Measurements from ENCODE around the gene EVPL. TPM values are rescaled to one million over a fixed set of nuclear protein-coding genes. Genes with fewer than 3 reads are reported as not detected.
"Not testable (repeated sequence)": the region's sequence is repeated elsewhere in the genome, so short reads cannot be mapped to it uniquely, and the experiment has no call there.

Gene EVPL
- total RNA-seq, result under 1 TPM; 0.78 to 0.85 TPM

DNA sequence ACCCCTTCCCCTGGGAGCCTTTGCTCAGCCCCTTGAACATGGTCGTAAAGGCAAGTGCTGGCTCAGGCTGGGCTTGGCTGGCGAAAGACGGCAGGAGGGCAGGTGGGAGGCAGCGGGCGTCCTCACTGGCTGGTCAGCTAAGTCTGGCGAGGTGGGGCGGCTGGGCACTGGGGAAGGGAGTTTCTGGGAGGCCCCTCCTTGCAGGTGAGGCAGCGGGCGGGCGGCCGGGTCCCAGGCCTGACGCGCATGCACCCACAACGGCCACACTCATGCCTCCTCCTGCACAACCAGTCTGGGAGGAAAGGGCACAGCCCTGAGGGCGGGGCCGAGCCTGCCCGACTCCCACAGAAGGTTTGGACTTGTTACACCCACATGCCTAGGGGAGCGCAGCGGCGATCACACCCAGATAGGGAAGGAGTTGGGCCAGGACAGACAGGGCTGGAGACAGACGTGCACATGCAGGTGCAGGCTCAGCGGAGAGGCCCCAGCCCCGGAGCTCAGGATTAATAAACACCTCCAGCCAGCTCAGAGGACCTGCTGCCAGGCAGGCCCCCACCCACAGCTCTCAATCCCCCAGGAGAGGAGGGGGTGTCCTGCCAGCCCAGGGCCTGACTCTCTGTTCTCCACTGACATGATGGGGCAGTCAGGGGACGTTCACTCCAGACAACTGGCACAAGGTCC lies at the start of gene EVPL:
Gene EVPL, minus strand, starts transcription at position 148 of the 681 bp plus-strand sequence. Its CDS starts 108 bp downstream, at position 40.
- H3K27me3 Mint-ChIP-seq, result no peaks in the 10 kb centered on the region
- H3K36me3 Mint-ChIP-seq, result no peaks in the 10 kb centered on the region
- POLR2A ChIA-PET, result no interaction called here
- no peak for ATAC-seq (ENCODE audit: low read depth)
- H3K4me3 Mint-ChIP-seq, result no peak within 1 kb of the TSS
- no peaks in the 10 kb centered on the region for H3K9me3 Mint-ChIP-seq
- H3K27ac Mint-ChIP-seq, result no peak within 1 kb of the TSS
- H3K4me1 Mint-ChIP-seq, result peaks cover 12% of the 10 kb centered on the region
- no peak for DNase-seq

DNA sequence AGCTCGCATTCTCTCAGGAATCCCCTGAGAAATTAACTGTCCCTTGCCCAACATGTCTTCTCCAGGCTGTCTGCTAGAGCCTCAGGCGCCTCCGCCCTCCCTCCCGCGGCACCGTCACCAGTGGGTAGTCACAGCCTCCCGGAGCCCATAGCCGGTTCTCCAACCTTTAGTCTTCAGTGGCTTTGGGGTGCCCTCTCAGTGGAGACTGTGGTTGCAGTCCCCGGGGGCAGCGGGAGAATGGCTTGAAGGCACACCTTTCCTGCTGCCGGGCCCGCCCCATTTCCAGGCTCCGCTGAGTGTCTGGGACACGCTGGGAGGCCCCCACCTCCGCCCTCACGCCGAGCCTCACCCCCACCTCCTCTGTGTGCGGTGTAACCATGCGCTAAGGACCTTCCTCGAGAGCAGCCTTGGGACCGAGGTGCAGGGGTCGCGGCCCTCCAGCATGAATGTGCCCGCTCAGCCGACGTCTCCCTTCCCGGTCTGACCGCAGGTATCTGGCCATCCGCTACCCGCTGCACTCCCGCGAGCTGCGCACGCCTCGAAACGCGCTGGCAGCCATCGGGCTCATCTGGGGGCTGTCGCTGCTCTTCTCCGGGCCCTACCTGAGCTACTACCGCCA lies 49.1 kb upstream of the EVPL start:
- H3K27ac Mint-ChIP-seq, result no peak overlapping the region
- ATAC-seq (ENCODE audit: low read depth) (no peak), DNase-seq (peak; percentile 40)
- H3K4me1 Mint-ChIP-seq, result peaks cover 18% of the 10 kb centered on the region
- H3K4me3 Mint-ChIP-seq, result peak overlapping the region; percentile 82
- H3K9me3 Mint-ChIP-seq, result no peaks in the 10 kb centered on the region
- H3K27me3 Mint-ChIP-seq, result peaks cover 55% of the 10 kb centered on the region
- POLR2A ChIA-PET, result interaction anchor here (0.5 to 1.4 kb wide), 4 partner anchors 9 to 551 kb away, joined by 3 read pairs; partner anchors contain the start of gene LLGL2
- H3K36me3 Mint-ChIP-seq, result peaks cover 1% of the 10 kb centered on the region

DNA sequence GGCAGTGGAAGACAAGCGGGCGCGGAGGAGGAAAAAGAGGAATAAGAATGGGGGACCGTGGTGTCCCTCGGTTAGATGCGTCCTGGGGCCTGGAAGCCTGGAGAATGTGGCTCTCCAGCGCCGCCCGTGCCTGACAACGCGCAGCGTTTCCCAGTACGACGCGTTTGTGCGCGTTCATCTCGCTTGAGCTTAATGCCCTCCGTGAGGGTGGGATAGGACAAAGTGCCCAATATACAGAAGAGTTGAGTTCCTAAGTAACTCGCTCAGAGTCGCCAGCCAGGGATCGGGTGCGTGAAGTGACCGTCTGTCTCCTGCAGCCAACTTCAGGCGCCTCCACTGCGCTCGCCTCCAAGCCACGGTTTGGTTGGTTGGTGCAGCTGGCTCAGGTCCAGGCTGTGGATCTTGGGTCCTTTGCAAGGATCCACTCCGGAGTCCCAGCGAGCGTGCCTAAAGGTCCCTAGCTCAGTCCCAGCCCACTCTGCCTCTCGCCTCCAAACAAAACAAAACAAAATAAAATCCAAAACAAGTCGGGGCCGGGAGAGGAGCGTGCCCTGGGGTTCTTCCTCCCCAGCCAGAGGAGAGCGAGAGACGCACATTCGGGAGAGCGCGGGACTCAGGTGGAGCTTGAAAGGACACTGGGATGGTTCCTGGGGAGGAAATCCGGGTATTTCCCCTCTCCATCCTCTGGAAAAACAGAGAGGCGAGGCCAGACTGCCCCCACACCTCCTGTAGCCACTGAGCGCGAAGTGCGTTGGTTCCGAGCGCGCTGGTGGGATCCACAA lies 48.4 kb upstream of the EVPL start:
- H3K9me3 Mint-ChIP-seq, result no peaks in the 10 kb centered on the region
- POLR2A ChIA-PET, result interaction anchor here (1.3 kb wide), 1 partner anchor 179 kb away, joined by 3 read pairs; the partner anchor contains the start of gene TRIM65
- peak; percentile 39 for DNase-seq
- peaks cover 55% of the 10 kb centered on the region for H3K27me3 Mint-ChIP-seq
- no peak for ATAC-seq (ENCODE audit: low read depth)
- H3K4me3 Mint-ChIP-seq, result peak overlapping the region; percentile 82
- no peak overlapping the region for H3K27ac Mint-ChIP-seq
- H3K4me1 Mint-ChIP-seq, result peaks cover 24% of the 10 kb centered on the region
- peaks cover 1% of the 10 kb centered on the region for H3K36me3 Mint-ChIP-seq

- Mint-ChIP-seq H3K36me3 (peaks cover 1% of the 10 kb centered on the region), H3K4me3 (peak within 1 kb of the TSS; percentile 82), H3K27ac (no peak within 1 kb of the TSS), H3K27me3 (peaks cover 55% of the 10 kb centered on the region), H3K9me3 (no peaks in the 10 kb centered on the region), H3K4me1 (peaks cover 29% of the 10 kb centered on the region)
- DNase-seq (peak; percentile 40), ATAC-seq (ENCODE audit: low read depth) (no peak)
- POLR2A ChIA-PET, result interaction anchor here (1.3 kb wide), 1 partner anchor 178 kb away, joined by 3 read pairs; the partner anchor contains the start of gene TRIM65
Measured at GRCh38 chr17:76074390-76075363, 47.6 kb upstream of the EVPL start, which contains the start of gene GALR2. GALR2 (plus strand) TSS chr17:76074781; CDS start chr17:76074884, 103 bp downstream.

GRCh38 chr17:76072148-76072858 lies 45.2 kb upstream of the EVPL start, which contains the start of gene SRP68:
SRP68 (minus strand) TSS chr17:76072517; CDS start chr17:76072491, 26 bp downstream.
- Mint-ChIP-seq H3K4me3 (peak within 1 kb of the TSS; percentile 97), H3K36me3 (peaks cover 6% of the 10 kb centered on the region), H3K4me1 (peaks cover 31% of the 10 kb centered on the region), H3K9me3 (no peaks in the 10 kb centered on the region), H3K27me3 (peaks cover 33% of the 10 kb centered on the region), H3K27ac (peak within 1 kb of the TSS; percentile 96)
- POLR2A ChIA-PET, result interaction anchor here (0.6 to 1.9 kb wide), 4 partner anchors 11 to 394 kb away, joined by 3 to 8 read pairs (median 4); partner anchors contain the start of gene TRIM65
- ATAC-seq (ENCODE audit: low read depth) (peak; percentile 93), DNase-seq (peak; percentile 88)

DNA sequence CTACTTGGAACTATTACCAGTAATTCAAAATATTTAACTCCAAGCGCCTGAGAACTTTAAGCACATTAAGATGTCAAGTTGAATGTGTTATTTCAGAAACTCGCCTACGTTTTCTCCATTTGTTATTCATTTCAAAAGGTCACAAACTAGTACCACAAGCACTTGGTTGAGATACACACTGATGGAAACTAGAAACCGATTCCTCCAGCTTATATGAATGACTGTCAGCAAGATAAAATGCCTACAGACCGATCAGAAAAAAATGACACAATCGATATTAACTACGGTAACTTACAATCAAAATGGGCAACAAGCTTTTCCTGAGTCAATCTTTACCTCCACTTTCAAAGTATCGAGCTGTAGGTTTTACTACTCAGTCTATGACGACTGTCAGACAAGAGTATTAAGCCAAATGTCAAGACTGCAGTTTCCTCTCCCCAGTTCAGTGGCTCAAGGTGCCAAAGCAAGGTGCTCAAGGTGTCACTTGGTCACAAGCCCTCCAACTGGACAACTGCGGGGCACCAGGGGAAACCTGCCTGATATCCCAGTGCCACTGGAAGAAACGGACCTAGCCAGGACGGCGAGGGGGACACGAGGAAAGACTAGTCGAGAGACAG lies 44.5 kb upstream of the EVPL start:
- DNase-seq (no peak), ATAC-seq (ENCODE audit: low read depth) (no peak)
- Mint-ChIP-seq H3K9me3 (no peaks in the 10 kb centered on the region), H3K27ac (peak overlapping the region; percentile 96), H3K4me1 (peaks cover 28% of the 10 kb centered on the region), H3K27me3 (peaks cover 28% of the 10 kb centered on the region), H3K36me3 (peaks cover 8% of the 10 kb centered on the region), H3K4me3 (peak overlapping the region; percentile 97)
- POLR2A ChIA-PET, result interaction anchor here (1.0 to 1.9 kb wide), 4 partner anchors 12 to 175 kb away, joined by 3 to 8 read pairs (median 4); partner anchors contain the start of gene TRIM65

GRCh38 chr17:76065775-76066174 lies 38.7 kb upstream of the EVPL start:
- no peak for DNase-seq
- Mint-ChIP-seq H3K27ac (no peak overlapping the region), H3K27me3 (no peaks in the 10 kb centered on the region), H3K4me3 (no peak overlapping the region), H3K4me1 (peaks cover 14% of the 10 kb centered on the region), H3K36me3 (peaks cover 33% of the 10 kb centered on the region), H3K9me3 (no peaks in the 10 kb centered on the region)
- POLR2A ChIA-PET, result interaction anchor here (0.5 to 0.7 kb wide), 2 partner anchors 262 to 306 kb away, joined by 3 to 5 read pairs; no protein-coding TSS in a partner anchor
- ATAC-seq (ENCODE audit: low read depth), result no peak

DNA sequence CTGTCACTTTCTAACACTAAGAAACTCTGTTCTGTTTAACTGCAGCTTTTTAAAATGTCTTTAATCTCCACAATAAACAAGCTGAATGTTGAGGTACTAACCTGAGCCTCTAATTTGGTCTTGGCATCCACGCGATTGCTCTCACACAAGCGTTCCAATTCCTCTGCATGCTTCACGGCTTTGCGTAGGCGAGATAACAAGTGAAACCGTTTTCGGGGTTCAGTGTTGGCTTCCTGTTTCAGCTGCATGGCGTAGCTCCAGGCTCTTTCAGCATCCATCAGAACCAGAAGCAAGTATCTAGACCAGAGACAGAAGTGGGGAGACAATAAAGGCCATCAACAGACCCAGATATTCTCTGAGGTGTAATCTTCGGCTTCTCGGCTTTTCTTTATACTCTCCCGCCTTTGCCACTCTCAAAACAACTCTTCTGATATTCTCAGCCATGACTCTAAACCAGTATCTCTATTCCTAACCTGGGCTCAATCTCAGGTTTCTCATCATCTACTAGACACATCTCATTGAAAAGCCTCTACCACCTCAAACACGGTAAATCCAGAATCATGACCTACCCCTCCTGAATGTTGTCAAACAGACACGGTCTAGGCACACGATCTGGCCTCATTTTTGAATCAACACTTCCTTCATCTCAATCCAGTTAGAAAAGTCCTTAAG lies 36.9 kb upstream of the EVPL start:
- Mint-ChIP-seq H3K27ac (peak overlapping the region; percentile 52), H3K4me1 (peaks cover 6% of the 10 kb centered on the region), H3K9me3 (no peaks in the 10 kb centered on the region), H3K27me3 (no peaks in the 10 kb centered on the region), H3K36me3 (peaks cover 40% of the 10 kb centered on the region), H3K4me3 (no peak overlapping the region)
- DNase-seq (no peak), ATAC-seq (ENCODE audit: low read depth) (no peak)
- POLR2A ChIA-PET, result interaction anchor here (0.9 kb wide), 1 partner anchor 14 kb away, joined by 3 read pairs; no protein-coding TSS in a partner anchor

- H3K36me3 Mint-ChIP-seq, result peaks cover 30% of the 10 kb centered on the region
- not testable (repeated sequence) for H3K4me3 Mint-ChIP-seq; H3K27me3 Mint-ChIP-seq; H3K9me3 Mint-ChIP-seq; H3K4me1 Mint-ChIP-seq; ATAC-seq (ENCODE audit: low read depth); H3K27ac Mint-ChIP-seq; DNase-seq
- POLR2A ChIA-PET, result interaction anchor here (0.7 kb wide), 1 partner anchor 154 kb away, joined by 3 read pairs; no protein-coding TSS in a partner anchor
Measured at GRCh38 chr17:76058264-76058663, 31.2 kb upstream of the EVPL start.

DNA sequence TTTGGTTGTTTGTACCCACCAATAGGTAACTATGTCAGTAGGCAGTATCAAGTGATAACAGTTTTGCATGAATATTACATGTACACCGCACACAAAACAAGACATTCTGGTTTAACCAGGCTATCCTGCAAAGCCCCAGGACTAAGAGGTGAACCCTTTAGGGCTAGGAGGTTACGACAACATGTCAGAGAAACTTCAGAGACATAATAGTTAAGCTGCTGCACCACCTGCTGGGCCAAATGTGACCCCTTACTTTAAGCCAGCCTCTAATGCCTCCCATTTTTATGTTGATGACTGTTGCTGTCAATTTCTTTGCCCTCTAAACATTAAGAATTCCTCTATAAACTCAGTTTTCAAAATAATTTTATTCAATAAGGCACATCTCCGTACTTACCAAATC lies 29.8 kb upstream of the EVPL start:
- Mint-ChIP-seq H3K4me3 (no peak overlapping the region), H3K27ac (no peak overlapping the region), H3K36me3 (peaks cover 26% of the 10 kb centered on the region)

GRCh38 chr17:76054112-76054476 lies 27.0 kb upstream of the EVPL start:
- POLR2A ChIA-PET, result no interaction called here
- Mint-ChIP-seq H3K9me3 (no peaks in the 10 kb centered on the region), H3K27ac (no peak overlapping the region), H3K36me3 (peaks cover 26% of the 10 kb centered on the region), H3K27me3 (no peaks in the 10 kb centered on the region), H3K4me1 (no peaks in the 10 kb centered on the region), H3K4me3 (no peak overlapping the region)
- DNase-seq, result no peak
- ATAC-seq (ENCODE audit: low read depth), result no peak

More for the DNA sequence above, 29.8 kb upstream of the EVPL start:
- no peaks in the 10 kb centered on the region for H3K4me1 Mint-ChIP-seq
- no peaks in the 10 kb centered on the region for H3K27me3 Mint-ChIP-seq
- POLR2A ChIA-PET, result interaction anchor here (1.3 kb wide), 1 partner anchor 42 kb away, joined by 4 read pairs; no protein-coding TSS in a partner anchor
- ATAC-seq (ENCODE audit: low read depth) (peak; percentile 50), DNase-seq (no peak)
- H3K9me3 Mint-ChIP-seq, result no peaks in the 10 kb centered on the region

Data from activated naive CD8-positive, alpha-beta T cell treated with anti-CD3 and anti-CD28 coated beads, Interleukin-2, amount 10 ng/mL, durations not matched to agents 7 days and 5 days (primary cell).